ENCODE data around the gene ZNF43.
"Not testable (repeated sequence)": the region's sequence is repeated elsewhere in the genome, so short reads cannot be mapped to it uniquely, and the experiment has no call there.

Gene ZNF43

DNA sequence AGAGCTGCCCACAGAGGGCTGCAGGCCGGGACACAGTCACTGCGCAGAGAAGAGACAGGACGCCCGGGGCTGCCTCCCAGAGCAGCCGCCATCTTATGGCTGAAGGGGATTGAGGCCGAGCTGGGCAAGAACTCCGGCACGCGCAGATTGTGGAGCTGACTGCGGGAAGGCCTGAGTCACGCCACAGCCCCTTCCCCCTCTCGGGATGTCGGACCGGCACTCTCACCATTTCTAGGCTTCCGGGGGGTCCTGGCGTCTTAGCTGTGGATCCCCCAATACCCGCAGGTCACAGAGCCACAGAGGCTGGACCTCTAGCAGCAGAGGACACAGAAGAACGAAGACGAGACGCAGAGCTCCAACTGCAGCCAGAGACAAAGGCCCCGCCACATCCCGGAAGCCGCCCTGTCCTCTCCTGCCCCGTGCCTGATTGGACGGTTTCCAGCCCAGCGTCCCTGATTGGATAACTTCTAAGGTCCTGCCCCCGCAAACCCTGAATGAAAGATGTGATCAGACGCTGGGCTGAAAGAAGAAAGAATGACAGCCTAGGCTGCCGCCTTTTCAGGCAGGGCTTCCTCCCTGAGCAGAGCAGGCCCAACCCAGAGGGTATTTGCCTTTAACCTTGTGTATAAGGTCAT lies at the start of gene ZNF43:
Gene ZNF43 (minus strand): TSS at position 373 of the 635 bp plus-strand sequence. CDS start 144 bp downstream, at position 229.
- DNase-seq, result no peak

- not testable (repeated sequence) for DNase-seq
Observed at GRCh38 chr19:21885516-21885915, 49.5 kb upstream of the ZNF43 start.

GRCh38 chr19:21884786-21885185 lies 48.8 kb upstream of the ZNF43 start:
- DNase-seq, result not testable (repeated sequence)

GRCh38 chr19:21883516-21883915 lies 47.5 kb upstream of the ZNF43 start:
- DNase-seq, result no peak

DNA sequence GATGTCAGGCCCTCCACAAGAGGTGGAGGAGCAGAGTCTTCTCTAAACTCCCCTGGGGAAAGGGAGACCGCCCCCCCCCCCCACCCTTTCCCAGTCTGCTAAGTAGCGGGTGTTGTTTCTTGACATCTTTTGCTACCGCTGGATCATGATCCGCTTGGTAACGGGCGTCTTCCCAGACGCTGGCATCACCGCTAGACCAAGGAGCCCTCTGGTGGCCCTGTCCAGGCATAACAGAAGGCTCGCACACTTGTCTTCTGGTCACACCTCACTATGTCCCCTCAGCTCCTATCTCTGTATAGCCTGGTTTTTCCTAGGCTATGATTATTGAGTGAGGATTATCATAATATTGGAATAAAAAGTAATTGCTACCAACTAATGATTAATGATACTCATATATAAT lies 44.8 kb upstream of the ZNF43 start:
- not testable (repeated sequence) for DNase-seq

DNA sequence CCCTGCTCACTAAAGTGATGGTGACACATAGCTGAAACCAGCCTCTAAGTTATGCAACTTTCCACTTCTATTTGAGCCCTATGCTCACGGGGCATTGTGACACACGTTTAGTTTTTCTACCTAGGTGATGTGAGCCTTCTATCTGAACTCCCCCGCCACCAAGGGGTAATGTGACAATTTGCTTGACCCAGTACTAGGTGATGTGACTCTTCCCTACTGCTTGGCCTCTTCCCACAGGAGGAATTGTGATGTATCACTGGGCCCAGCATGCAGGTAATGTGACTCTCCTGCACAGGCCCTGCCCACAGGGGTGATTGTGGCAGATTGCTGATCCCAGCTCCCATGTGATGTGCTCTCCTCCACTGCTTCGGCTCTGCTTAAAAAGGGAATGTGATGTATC lies 42.7 kb upstream of the ZNF43 start:
- DNase-seq, result no peak

GRCh38 chr19:21877976-21878375 lies 42.0 kb upstream of the ZNF43 start:
- no peak for DNase-seq

GRCh38 chr19:21876608-21877007 lies 40.6 kb upstream of the ZNF43 start:
- not testable (repeated sequence) for DNase-seq

GRCh38 chr19:21856773-21857514 lies 21.0 kb upstream of the ZNF43 start:
- no peak for DNase-seq

DNA sequence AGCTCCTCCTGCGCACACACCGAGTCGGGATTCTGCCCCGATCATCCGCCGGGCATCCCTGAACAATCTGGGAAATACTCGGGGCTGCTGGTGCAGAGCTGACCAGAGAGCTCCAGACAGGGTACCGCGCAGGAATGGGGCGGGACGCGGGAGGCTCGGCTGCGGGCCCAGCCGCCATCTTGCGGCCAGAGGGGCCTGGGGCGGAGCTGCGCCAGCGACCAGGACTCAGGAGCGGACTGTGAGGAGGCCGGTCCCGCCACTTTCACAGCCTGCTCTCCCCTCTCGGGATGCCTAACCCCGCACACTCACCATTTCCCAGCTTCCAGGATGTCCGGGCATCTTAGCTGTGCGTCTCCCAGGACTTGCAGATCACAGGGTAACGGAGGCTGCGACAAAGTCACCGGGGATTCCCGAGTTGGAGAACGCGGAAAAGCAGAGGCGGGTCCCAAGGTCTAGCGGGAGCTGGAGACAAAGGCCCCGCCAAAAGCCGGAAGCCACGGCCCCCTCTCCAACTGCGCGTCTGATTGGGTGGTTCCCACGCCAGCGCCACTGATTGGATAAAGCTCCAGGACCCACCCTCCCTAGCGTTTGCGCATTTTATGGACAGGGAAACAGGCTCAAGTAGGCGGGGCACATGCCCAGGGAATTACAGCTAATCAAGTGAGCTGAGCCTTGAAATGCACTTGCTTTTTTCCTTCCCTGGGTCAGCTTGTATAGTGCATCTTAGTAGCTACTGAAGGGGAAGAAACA lies 15.8 kb upstream of the ZNF43 start:
- no peak for DNase-seq

GRCh38 chr19:21850656-21851255 lies 14.8 kb upstream of the ZNF43 start:
- no peak for DNase-seq

GRCh38 chr19:21848706-21849105 lies 12.7 kb upstream of the ZNF43 start:
- DNase-seq, result no peak

DNA sequence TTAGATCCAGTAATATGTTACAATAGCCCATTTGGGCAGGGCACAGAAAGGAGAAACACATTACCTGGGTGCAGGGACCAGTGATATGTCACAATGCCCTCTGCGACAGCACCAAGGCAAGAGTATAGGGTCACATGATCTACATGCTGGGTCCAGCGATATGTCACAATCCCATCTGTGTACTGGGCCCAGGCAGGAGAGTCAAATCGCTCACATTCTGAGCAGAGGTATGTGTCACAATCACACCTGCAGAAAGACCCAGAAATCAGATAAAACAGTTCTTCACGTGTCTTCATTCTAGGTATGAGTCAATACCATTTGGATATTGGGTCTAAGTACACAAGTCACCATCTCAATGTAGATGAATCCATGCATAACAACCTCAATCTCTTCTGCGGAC lies 7.1 kb upstream of the ZNF43 start:
- DNase-seq, result no peak

DNA sequence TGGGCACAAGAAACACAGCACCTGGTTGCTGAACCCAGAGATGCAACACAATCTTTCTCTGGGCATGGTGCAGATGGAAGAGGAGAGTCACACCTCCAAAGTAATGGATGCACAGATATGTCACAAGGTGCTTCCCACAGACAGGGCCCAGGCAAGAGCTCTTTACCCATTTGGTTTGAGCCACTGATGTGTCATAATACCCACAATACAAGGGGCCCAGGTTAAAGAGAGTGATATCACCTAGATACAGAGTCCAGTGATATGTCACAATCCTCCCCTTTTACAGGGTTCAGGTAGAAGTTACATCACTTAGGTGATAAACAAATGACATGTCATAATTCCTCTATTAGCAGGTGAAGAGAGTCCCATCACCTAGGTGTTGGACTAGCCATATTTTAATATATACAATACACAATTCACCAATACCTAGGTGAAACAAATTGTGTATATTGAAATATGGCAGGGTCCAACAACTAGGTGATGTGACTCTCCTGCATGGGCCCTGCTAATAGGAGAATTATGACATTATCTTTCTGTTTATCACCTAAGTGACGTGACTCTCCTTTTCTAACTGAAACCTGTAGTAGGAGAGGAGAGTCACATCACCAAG lies 5.6 kb upstream of the ZNF43 start:
- no peak for DNase-seq

- DNase-seq, result no peak
Observed at GRCh38 chr19:21841081-21841480, 5.1 kb upstream of the ZNF43 start.

DNA sequence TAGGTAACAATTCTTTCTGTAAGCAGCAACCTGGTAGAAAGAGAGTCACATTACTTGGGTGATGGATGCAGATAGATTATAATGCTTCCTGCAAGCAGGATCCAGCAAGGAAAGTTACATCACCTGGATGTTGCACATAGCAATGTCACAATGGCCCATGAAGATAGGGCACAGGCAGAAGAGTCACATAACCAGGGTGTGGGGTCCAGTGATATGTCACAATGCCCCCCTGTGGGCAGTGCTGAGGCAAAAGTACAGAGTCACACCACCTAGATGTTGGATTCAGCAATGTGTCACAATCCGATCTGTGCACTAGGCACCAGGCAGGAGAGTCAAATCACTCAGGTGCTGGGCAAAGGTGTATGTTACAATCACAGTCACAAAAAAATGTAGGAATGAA lies 4.0 kb upstream of the ZNF43 start:
- DNase-seq, result no peak

- no peak for DNase-seq
Observed at GRCh38 chr19:21838646-21839045, 2.7 kb upstream of the ZNF43 start.

GRCh38 chr19:21835429-21835809 lies 563 bp downstream of the ZNF43 start:
- no peak for DNase-seq

GRCh38 chr19:21833733-21834132 lies 2.2 kb downstream of the ZNF43 start:
- DNase-seq, result no peak

DNA sequence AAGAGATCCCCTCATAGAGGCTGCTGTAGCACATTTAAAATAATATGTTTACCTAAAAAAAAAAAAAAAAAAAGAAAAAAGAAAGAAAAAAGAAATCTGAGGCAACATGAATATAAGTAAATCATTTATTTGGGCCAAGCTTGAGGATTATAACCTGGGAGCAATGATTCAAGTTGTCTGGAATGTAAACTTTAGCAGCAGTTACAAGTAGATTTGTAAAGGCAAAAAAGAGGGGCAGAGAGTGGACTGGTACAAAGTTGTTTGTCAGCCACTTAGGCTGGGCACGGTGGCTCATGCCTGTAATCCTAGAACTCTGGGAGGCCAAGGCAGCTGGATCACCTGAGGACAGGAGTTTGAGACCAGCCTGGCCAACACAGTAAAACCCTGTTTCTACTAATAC lies 11.3 kb downstream of the ZNF43 start:
- DNase-seq, result no peak

- no peak for DNase-seq
Observed at GRCh38 chr19:21823224-21823623, 12.8 kb downstream of the ZNF43 start.

GRCh38 chr19:21812448-21812847 lies 23.5 kb downstream of the ZNF43 start:
- no peak for DNase-seq

- not testable (repeated sequence) for DNase-seq
Observed at GRCh38 chr19:21808400-21809000, 27.5 kb downstream of the ZNF43 start.

Data from NK-92 treated with Interleukin-12 subunit alpha and Interleukin-12 subunit beta, amount 100 ng/mL, for 24 hours (cell line).